Psoas muscle (tissue), 8 donors: ENCODE results near the gene C1orf21. TPM values are rescaled to one million over a fixed set of nuclear protein-coding genes. Genes with fewer than 3 reads are reported as not detected.

Source experiments
- ATAC-seq, 4 donors: fragments of 200-7000 bp; cut with Tn5 transposase; one replicate each; pipeline ENCODE4 v1.9.1; 2020; ENCODE audit warnings: moderate library complexity in 3 of 4, mild to moderate bottlenecking in 2 of 4
- DNase-seq, 2 donors: peaks; one replicate each; pipeline ENCODE4 v3.0.0-alpha.2; 2020
- H3K27ac ChIP-seq: fragments of 200-600 bp; one replicate; pipeline ENCODE4 v1.8.0; 2022
- H3K27me3 ChIP-seq, 3 donors: fragments of 200-600 bp in 1 of 3; one replicate each; pipeline versions ENCODE4 v1.6.1 to v1.8.0; 2013 to 2022; ENCODE audit warnings: low read length in 2 of 3, mild to moderate bottlenecking in 2 of 3, moderate library complexity in 1 of 3; ENCODE audit not compliant: insufficient read depth in 3 of 3
- H3K36me3 ChIP-seq, 2 donors: fragments of 200-600 bp in 1 of 2; one replicate each; pipeline versions ENCODE4 v1.6.1 to v1.8.0; 2013 to 2022; ENCODE audit warnings: low read depth in 1 of 2, mild to moderate bottlenecking in 1 of 2, moderate library complexity in 1 of 2; ENCODE audit not compliant: insufficient read depth in 1 of 2
- H3K4me1 ChIP-seq: fragments of 200-600 bp; one replicate; pipeline ENCODE4 v1.8.0; 2022
- H3K4me3 ChIP-seq: fragments of 200-600 bp; one replicate; pipeline ENCODE4 v1.8.0; 2022; ENCODE audit warnings: mild to moderate bottlenecking
- H3K9me3 ChIP-seq: fragments of 200-600 bp; one replicate; pipeline ENCODE4 v1.8.0; 2022
- WGBS, 3 donors: extraction: QIAGEN DNeasy Blood & Tissue Kit; methylation state at CpG; one replicate each; pipeline versions ENCODE4 v1.1.6 to v1.1.7; 2013; 5-methylcytosine and 5-hydroxymethylcytosine counted together
- intact Hi-C, 2 donors: fragments of 100-400 bp; cut with DNase I; formaldehyde crosslinking; loops; one replicate each; pipeline versions ENCODE4 v1.11.0 to v1.14.2; 2022
- polyA plus RNA-seq, 3 donors: library from polyadenylated mRNA; stranded (reverse); fragments of 200-250 nt; gene quantifications; one replicate each; pipeline ENCODE4 v1.2.3, GENCODE V29; 2013
- total RNA-seq, 4 donors: library from RNA; stranded (reverse); fragmentation: NEBNext Ultra II Directional in 2 of 4; extraction: Animal tissue kit (Norgen Biotek cat#: 25700) in 2 of 4; gene quantifications; one replicate each; pipeline versions ENCODE4 v1.2.1 to v1.2.4, GENCODE V29; 2021 to 2023
- TF ChIP-seq, protein P1 (sequence below): fragments of 200-600 bp; IDR thresholded peaks from one replicate; pipeline ENCODE4 v1.8.0; 2022; ENCODE audit warnings: antibody characterized with exemption
- donor health status: healthy with polysubstance abuse.
- donor health status: DM: no; HTN: no; CAD: no; lungs with moderate emphysema.
- donor health status: Bipolar disorder and iron deficiency.
- donor health status: healthy.
- donor health status: DM: yes; HTN: yes; CAD: no.
- donor health status: DM: no; HTN: no; CAD: no.
- donor health status: DM: no; HTN: no; CAD: no.
- donor health status: DM: yes; HTN: yes; CAD: no.

Gene C1orf21
- total and polyA plus RNA-seq, 7 donors, result 55.5 to 216 (median 171) TPM

GRCh38 chr1:184532199-184532598 is 145.4 kb downstream of the C1orf21 start:
- intact Hi-C loops, result no loop called here
- H3K4me3 ChIP-seq, result no peak overlapping the region
- no peaks in the 10 kb centered on the region for H3K27me3 ChIP-seq
- H3K27ac ChIP-seq, result peak overlapping the region; percentile 74
- peaks cover 50% of the 10 kb centered on the region for H3K4me1 ChIP-seq
- DNase-seq (no peak), ATAC-seq (peak; percentile 62 to 82 (median 78))
- TF ChIP-seq, protein P1, sequence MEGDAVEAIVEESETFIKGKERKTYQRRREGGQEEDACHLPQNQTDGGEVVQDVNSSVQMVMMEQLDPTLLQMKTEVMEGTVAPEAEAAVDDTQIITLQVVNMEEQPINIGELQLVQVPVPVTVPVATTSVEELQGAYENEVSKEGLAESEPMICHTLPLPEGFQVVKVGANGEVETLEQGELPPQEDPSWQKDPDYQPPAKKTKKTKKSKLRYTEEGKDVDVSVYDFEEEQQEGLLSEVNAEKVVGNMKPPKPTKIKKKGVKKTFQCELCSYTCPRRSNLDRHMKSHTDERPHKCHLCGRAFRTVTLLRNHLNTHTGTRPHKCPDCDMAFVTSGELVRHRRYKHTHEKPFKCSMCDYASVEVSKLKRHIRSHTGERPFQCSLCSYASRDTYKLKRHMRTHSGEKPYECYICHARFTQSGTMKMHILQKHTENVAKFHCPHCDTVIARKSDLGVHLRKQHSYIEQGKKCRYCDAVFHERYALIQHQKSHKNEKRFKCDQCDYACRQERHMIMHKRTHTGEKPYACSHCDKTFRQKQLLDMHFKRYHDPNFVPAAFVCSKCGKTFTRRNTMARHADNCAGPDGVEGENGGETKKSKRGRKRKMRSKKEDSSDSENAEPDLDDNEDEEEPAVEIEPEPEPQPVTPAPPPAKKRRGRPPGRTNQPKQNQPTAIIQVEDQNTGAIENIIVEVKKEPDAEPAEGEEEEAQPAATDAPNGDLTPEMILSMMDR, result no peak
- H3K9me3 ChIP-seq, result no peaks in the 10 kb centered on the region
- WGBS, 3 donors, result 54 to 66% (median 56%) methylated on average over 2 of the region's 2 CpGs
- H3K36me3 ChIP-seq, result peaks cover 0 to 4% of the 10 kb centered on the region in 2 donors

DNA sequence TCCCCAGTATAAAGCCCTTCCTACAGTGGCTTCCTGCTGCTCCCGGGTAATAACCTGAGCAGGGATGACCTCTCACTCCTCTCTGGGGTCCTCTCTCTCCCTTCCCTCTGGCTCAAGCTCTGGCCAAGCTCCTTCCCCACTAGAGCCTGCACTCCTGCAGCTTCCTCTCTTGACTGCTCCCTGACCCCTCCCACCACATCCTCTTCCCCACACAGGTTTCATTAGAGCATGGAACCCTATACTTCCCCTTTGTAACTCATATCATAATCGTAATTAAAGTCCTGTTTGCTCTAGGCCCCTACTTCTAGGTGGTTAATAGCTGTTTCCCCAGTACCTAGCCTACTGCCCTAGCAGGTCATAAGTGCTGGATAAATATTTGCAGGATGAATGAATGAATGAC is 146.2 kb downstream of the C1orf21 start:
- peaks cover 0 to 4% of the 10 kb centered on the region in 2 donors for H3K36me3 ChIP-seq
- DNase-seq, result no peak
- no peak overlapping the region for H3K4me3 ChIP-seq
- ATAC-seq, result peak in 1 of 4 donors; percentile 10
- no peaks in the 10 kb centered on the region for H3K27me3 ChIP-seq
- peaks cover under 1% of the 10 kb centered on the region for H3K9me3 ChIP-seq
- intact Hi-C loops, result no loop called here
- TF ChIP-seq, protein P1, result no peak
- H3K27ac ChIP-seq, result peak overlapping the region; percentile 9
- H3K4me1 ChIP-seq, result peaks cover 41% of the 10 kb centered on the region
- 59 to 73% (median 65%) methylated on average over 2 of the region's 2 CpGs for WGBS, 3 donors

DNA sequence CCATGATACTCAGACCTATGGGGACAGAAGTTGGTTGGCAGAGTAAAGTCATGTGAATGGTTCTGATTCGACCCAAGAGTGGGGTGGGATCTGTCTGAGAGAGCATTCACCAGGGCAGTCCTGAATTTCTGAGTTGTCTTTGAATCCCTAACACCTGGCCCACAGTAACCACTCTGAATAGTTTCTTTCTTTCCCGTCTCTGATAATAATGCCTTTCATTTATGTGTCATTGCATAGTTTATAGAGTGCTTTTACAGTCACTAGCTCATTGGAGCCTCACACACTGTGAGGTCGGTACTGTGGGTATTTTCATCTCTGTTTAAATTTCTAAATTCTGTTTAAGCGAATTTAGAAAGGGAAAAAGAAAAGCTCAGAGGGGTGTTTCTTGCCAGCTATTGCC is 147.1 kb downstream of the C1orf21 start:
- H3K4me1 ChIP-seq, result peaks cover 37% of the 10 kb centered on the region

GRCh38 chr1:184534690-184535089 is 147.9 kb downstream of the C1orf21 start:
- TF ChIP-seq, protein P1, result no peak
- H3K4me3 ChIP-seq, result no peak overlapping the region
- peaks cover 0 to 4% of the 10 kb centered on the region in 2 donors for H3K36me3 ChIP-seq
- DNase-seq (no peak), ATAC-seq (no peak)
- WGBS, 3 donors, result 50 to 72% (median 51%) methylated on average over 7 of the region's 7 CpGs
- peaks cover 37% of the 10 kb centered on the region for H3K4me1 ChIP-seq
- peak overlapping the region; percentile 71 for H3K27ac ChIP-seq
- H3K9me3 ChIP-seq, result peaks cover 12% of the 10 kb centered on the region
- H3K27me3 ChIP-seq, result no peaks in the 10 kb centered on the region
- intact Hi-C loops, result no loop called here

More for the DNA sequence above, 147.1 kb downstream of the C1orf21 start:
- Histone ChIP-seq H3K27me3 (no peaks in the 10 kb centered on the region), H3K9me3 (peaks cover 9% of the 10 kb centered on the region), H3K4me3 (no peak overlapping the region), H3K36me3 (peaks cover 0 to 4% of the 10 kb centered on the region in 2 donors), H3K27ac (peak overlapping the region; percentile 71)
- no peak for DNase-seq
- WGBS, 3 donors, result 61 to 78% (median 66%) methylated on average over 4 of the region's 4 CpGs
- no peak for ATAC-seq
- intact Hi-C loops, result no loop called here
- TF ChIP-seq, protein P1, result no peak
